HG02885 (cell line): ENCODE measurements around the gene SLCO2A1.

ENCODE experiments used
- ATAC-seq: cut with Tn5 transposase; IDR thresholded peaks from one replicate; pipeline ENCODE4 v1.9.1; 2021; ENCODE audit warnings: mild to moderate bottlenecking; ENCODE audit not compliant: unreplicated experiment, poor library complexity

The SLCO2A1 gene

GRCh38 chr3:133956982-133957381 lies 72.7 kb downstream of the SLCO2A1 start:
- no peak for ATAC-seq

- ATAC-seq, result no peak
Observed at GRCh38 chr3:133956353-133956752, 73.4 kb downstream of the SLCO2A1 start.

GRCh38 chr3:133955892-133956291 lies 73.8 kb downstream of the SLCO2A1 start:
- ATAC-seq, result no peak

GRCh38 chr3:133954717-133955360 lies 74.9 kb downstream of the SLCO2A1 start:
- ATAC-seq, result no peak

GRCh38 chr3:133953297-133953696 lies 76.4 kb downstream of the SLCO2A1 start:
- ATAC-seq, result no peak

- no peak for ATAC-seq
Observed at GRCh38 chr3:133949438-133949837, 80.3 kb downstream of the SLCO2A1 start.

- ATAC-seq, result no peak
Observed at GRCh38 chr3:133948996-133949395, 80.7 kb downstream of the SLCO2A1 start.

GRCh38 chr3:133948131-133948810 lies 81.5 kb downstream of the SLCO2A1 start:
- no peak for ATAC-seq

- no peak for ATAC-seq
Observed at GRCh38 chr3:133945381-133946095, 84.2 kb downstream of the SLCO2A1 start.

- ATAC-seq, result no peak
Observed at GRCh38 chr3:133944641-133945380, 84.9 kb downstream of the SLCO2A1 start.

GRCh38 chr3:133944181-133944580 lies 85.5 kb downstream of the SLCO2A1 start:
- ATAC-seq, result no peak

GRCh38 chr3:133943639-133944141 lies 86.0 kb downstream of the SLCO2A1 start:
- ATAC-seq, result no peak

GRCh38 chr3:133943031-133943535 lies 86.6 kb downstream of the SLCO2A1 start:
- ATAC-seq, result no peak

- no peak for ATAC-seq
Observed at GRCh38 chr3:133941415-133941821, 88.3 kb downstream of the SLCO2A1 start.

- no peak for ATAC-seq
Observed at GRCh38 chr3:133940536-133940935, 89.2 kb downstream of the SLCO2A1 start.

GRCh38 chr3:133939463-133939835 lies 90.3 kb downstream of the SLCO2A1 start:
- ATAC-seq, result no peak

GRCh38 chr3:133938770-133939462 lies 90.8 kb downstream of the SLCO2A1 start:
- no peak for ATAC-seq

GRCh38 chr3:133937756-133938601 lies 91.7 kb downstream of the SLCO2A1 start:
- ATAC-seq, result no peak
